Spleen (tissue), 7 donors: ENCODE measurements around the gene ZNF431.

ENCODE experiments used
- POLR2AphosphoS5 ChIP-seq, 3 donors: sonication (generic); formaldehyde crosslinking; IDR thresholded peaks; one replicate each; pipeline ENCODE4 v1.5.1; 2017; ENCODE audit warnings: antibody characterized with exemption in 3 of 3
- TF ChIP-seq, protein P1 (sequence below), 11 experiments: fragments of 200-600 bp in 7 of 11; fragments of 450-650 bp in 4 of 11; sonication (generic) in 4 of 11; IDR thresholded peaks in 8 of 11; conservative IDR thresholded peaks in 3 of 11; 1 replicate in 7 of 11; 2 replicates in 4 of 11; pipeline versions ENCODE4 v1.4.0 to v1.8.0; 2016 to 2021; ENCODE audit warnings: antibody characterized with exemption in 11 of 11, inconsistent platforms in 4 of 11, mild to moderate bottlenecking in 1 of 11
- donor health status: DM: no; HTN: no; CAD: no; lungs with moderate emphysema.
- donor health status: DM: no; HTN: no; CAD: no.
- donor health status: DM: no; HTN: no; CAD: no.

DNA sequence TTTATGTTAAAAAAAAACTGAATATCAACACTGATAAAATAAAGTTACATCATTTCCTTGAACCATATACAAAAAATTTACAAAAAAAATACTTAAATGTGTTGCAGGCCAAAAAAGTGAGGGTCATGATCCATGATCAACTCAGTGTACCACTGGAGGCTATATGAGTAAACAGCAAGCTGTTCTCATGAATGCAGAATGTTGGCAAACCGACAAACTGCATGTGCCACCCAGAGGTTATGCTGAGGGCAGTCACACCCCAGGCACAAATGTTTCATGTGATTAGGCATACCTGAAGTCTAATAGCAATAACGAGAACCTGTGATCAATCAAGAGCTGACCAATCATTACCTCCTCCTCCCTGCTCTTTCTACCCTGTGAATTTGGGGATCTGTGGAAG lies 91.9 kb downstream of the ZNF431 start:
- TF ChIP-seq, protein P1, sequence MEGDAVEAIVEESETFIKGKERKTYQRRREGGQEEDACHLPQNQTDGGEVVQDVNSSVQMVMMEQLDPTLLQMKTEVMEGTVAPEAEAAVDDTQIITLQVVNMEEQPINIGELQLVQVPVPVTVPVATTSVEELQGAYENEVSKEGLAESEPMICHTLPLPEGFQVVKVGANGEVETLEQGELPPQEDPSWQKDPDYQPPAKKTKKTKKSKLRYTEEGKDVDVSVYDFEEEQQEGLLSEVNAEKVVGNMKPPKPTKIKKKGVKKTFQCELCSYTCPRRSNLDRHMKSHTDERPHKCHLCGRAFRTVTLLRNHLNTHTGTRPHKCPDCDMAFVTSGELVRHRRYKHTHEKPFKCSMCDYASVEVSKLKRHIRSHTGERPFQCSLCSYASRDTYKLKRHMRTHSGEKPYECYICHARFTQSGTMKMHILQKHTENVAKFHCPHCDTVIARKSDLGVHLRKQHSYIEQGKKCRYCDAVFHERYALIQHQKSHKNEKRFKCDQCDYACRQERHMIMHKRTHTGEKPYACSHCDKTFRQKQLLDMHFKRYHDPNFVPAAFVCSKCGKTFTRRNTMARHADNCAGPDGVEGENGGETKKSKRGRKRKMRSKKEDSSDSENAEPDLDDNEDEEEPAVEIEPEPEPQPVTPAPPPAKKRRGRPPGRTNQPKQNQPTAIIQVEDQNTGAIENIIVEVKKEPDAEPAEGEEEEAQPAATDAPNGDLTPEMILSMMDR (IDR thresholded peaks at IDR 0.05 in 8 of 11, conservative IDR thresholded peaks at IDR 0.05 in 3 of 11) = no peak
- TF ChIP-seq POLR2AphosphoS5 (IDR thresholded peaks at IDR 0.05) = no peak
